GM21526 (cell line): ENCODE data around the gene EPHA6.
"Not testable (repeated sequence)": the region's sequence is repeated elsewhere in the genome, so short reads cannot be mapped to it uniquely, and the experiment has no call there.

Source experiments
- ATAC-seq: cut with Tn5 transposase; IDR thresholded peaks from one replicate; pipeline ENCODE4 v1.9.1; 2021; ENCODE audit warnings: moderate library complexity; ENCODE audit not compliant: unreplicated experiment, low FRiP score

The EPHA6 gene

GRCh38 chr3:97550408-97550807 lies 736.0 kb downstream of the EPHA6 start:
- no peak for ATAC-seq

- no peak for ATAC-seq
Observed at GRCh38 chr3:97552186-97552585, 737.8 kb downstream of the EPHA6 start.

- ATAC-seq, result no peak
Observed at GRCh38 chr3:97575742-97576141, 761.3 kb downstream of the EPHA6 start.

DNA sequence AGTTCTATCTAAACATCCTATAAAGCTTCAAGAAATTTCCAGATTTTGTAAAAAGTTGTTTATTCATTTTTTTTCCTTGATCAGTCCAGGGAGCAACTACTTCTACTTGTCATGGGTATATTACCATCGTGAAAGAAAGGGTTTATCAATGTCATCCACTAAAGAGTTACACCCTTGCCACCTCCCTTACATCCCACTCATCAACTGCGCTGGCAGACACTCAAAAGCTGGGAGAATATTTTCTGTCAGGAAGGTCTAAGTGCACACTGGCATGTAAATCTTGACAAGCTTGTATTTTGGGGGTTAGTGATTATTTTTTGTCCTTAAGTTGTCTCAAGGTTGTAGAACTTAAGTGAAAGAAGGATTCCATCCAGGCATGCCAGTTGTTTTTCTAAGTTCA lies 761.8 kb downstream of the EPHA6 start:
- ATAC-seq, result no peak

DNA sequence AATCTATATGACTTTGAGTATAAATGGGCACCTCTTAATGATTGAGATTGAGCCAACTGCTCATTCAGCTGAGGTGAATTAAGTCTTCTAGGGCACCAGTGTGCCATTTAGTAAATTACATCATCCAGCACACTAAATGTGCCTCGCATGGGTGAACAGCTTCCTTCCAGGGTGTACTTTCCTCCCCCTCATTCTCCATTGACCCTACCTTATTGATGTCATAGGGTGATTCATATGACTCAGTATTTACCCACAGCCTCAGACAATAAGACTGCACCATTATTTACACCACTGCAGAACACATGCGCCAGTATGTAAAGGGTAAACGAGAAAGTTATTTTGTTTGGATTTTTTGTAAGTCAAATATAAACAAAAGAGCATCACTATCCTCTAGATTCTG lies 765.0 kb downstream of the EPHA6 start:
- no peak for ATAC-seq

DNA sequence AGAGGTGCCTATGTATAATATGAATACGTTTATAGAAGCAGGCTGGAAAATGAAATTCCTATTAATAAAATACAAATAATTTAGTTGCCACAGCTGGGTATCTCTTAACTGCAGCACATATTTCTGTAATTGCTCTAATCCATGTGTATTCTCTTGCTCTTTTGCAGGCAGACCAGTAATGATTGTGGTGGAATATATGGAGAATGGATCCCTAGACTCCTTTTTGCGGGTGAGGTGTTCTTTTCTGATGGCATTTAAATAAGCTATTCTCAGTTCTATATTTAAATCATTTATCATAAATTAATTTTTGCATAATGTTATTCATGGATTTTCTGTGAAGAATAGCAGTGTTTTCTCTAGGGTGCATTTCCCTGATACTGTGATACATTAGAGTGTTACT lies 796.2 kb downstream of the EPHA6 start:
- ATAC-seq, result no peak

- no peak for ATAC-seq
Observed at GRCh38 chr3:97612632-97613031, 798.2 kb downstream of the EPHA6 start.

DNA sequence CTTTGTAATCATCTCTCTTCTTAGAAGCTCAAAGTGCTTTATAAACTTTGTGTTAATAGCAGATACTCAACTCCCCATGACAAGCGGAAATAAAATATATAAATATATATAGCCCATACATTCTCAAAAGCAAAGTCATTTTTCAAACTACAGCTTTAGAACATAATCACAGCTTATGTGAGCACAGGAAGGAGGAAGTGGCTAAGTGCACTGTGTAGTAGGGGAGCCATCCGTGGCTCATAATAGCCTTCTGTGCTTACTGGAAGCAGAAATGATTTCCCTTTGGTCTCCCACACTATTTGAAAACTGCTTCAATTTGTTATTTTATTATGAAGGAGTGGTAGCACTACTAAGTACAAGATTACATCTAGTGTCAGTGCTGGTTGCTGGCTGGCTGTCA lies 798.7 kb downstream of the EPHA6 start:
- ATAC-seq, result no peak

- ATAC-seq, result not testable (repeated sequence)
Observed at GRCh38 chr3:97620514-97620913, 806.1 kb downstream of the EPHA6 start.

GRCh38 chr3:97636465-97636864 lies 822.1 kb downstream of the EPHA6 start:
- ATAC-seq, result no peak

GRCh38 chr3:97646932-97647331 lies 832.5 kb downstream of the EPHA6 start:
- no peak for ATAC-seq

- ATAC-seq, result no peak
Observed at GRCh38 chr3:97647441-97647982, 833.1 kb downstream of the EPHA6 start.

DNA sequence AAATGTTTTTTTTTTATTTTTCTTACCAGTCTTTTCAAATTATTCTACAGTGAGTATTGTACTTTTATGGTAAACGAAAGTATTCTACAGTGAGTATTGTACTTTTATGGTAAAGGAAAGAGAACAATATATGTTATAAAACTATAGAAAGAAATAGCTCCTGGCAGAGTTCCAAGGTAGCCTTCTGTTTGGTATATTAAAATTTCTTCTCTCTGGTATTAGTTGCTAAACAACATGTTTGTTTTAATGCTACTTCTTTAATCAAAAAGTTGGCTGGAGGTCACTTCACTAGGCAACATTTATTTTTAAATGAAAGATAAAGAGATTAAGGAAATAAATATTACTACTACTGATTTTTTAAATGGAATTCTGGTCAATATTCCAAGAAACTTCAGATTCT lies 841.6 kb downstream of the EPHA6 start:
- ATAC-seq, result no peak

DNA sequence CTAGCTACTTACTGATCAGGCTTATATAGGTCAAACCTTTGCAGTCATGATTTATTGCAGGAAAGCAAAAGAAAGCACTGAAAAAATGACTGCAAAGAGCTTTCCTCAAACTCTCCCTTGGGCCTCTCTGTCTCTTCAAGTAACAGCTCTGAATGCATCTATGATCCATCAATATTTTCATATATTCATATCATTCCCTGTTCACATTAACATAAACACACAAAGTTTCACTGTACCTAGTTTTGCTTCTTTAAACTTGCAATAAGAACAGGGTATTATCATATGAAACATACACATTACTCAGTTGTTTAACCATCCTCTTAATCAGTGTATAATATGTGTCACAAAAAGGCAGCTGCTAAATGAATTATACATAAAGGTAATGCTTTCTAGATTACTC lies 842.2 kb downstream of the EPHA6 start:
- no peak for ATAC-seq

DNA sequence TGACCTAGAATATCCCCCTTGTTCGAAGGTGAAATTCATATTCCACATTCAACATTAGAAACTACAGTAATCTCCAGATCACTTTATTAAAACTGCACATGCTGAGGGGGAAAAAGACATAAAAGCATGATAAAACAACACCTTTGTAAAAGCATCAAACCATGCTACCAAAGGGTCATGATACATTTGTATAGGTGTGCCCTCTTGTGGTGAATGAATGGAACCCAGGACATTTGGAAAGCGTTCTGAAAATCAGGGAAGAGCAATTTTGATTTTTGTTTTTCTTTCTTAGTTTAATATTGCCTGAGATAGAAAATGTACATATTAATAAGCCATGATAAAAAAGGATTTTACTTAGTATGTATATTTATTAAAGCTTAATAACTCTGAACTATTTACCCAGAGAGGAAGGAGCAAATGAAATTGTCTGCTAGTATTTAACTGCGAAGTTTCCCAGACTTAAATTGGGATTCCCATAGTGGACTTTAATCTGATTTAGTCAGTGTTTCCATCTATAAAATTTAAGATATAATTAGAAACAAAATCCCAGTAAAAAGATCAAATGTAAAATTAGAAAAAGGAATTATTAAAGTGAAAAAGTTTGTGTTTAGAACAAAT lies 844.4 kb downstream of the EPHA6 start:
- no peak for ATAC-seq

DNA sequence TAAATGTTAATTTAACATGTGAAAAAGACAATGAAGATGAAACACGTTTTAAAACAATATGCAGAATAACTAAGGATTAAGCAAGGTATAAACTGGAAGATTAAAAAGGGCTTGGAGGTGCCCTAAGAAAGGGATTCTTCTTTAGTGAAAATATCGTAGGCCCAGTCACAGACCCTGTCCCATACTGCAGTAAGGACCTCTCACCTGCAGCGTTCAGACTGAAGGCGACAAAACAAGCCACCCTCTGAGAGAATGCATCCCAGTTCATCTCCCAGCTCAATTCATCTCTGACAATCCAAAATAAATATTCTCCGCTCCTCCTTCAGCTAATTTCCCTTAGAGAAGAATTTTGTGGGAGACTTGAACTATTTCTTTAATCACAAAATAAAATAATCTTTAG lies 847.9 kb downstream of the EPHA6 start:
- ATAC-seq, result no peak

DNA sequence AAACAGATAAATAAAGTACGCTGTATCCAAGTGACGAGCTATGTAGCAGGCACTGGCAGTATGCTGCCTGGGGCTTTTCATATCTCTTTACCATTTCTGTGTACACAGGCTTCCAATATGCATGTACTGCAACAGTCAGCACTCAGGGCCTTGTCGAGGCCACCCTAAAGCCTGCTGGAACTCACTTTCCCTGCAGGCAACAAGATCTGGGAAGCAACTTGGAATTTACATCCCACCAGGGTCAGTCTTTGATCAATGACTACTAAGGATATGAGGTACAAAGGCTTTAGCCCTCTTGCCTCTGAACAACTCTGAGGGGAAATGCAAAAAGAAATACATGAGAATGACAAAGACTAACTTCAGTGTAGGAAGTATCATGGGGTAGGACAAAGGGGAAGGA lies 848.4 kb downstream of the EPHA6 start:
- no peak for ATAC-seq

DNA sequence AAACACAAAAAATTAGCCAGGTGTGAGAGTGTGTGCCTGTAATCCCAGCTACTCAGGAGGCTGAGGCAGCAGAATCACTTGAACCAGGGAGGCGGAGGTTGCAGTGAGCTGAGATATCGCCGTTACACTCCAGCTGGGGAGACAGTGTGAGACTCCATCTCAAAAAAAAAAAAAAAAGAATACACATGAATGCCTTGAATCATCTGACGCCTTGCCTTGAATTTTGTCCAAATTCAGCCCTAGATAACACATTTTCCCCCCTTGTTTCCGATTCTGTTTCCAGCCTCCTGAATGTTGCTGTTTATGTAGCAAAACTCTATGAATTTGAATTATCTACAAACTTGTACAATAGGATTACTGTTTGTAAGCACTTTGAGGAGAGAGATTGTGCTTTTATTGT lies 851.5 kb downstream of the EPHA6 start:
- no peak for ATAC-seq

DNA sequence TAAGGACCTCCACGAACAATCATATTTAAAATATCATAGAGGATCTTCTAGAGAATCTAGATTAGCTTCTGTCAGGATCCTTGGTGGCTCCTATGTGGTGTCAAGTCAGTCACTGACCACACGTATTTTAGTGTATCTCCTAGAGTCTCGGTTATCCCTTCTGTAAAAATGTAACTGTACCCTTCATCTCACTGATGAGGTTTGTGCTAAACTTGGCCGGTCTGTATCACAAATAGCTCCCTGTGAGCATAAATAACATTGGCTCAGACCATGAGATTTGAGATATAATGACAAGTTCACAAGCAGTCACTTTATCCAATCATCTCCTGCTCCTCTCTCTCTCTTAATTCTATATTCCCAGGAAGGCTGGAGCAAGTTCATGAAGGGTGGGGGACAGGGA lies 856.6 kb downstream of the EPHA6 start:
- ATAC-seq, result no peak

DNA sequence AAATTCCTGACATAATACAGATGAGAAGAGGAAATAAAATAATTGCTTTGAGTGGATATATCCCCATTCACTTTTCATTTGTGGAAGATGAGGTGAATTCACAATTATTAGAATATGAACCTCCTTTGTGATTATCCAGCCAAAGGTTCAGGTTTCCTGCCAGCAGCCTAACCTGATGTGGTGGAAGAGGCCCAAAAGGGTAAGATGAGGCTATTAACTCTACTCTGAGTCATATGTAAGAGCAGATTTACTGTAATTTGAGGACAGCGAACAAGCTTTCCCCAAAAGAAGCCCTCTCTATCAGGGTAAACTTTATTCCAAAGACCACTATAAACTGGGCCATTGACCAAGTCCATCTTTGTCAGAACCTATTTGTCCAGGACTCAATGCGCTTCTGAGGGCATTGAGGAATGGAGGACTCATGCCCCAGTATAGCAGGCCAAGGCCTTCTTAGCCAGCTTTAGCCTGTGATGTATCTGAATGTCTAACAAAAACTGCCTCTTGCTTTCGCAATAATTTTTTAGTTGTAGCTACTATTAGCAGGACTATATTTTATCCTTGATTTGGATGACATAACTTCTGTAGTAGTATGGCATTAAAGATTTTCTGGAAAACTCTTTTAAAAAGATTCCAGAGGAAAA lies 859.1 kb downstream of the EPHA6 start:
- no peak for ATAC-seq

GRCh38 chr3:97674461-97674860 lies 860.1 kb downstream of the EPHA6 start:
- ATAC-seq, result no peak

- ATAC-seq, result no peak
Observed at GRCh38 chr3:97680210-97680609, 865.8 kb downstream of the EPHA6 start.
